Measurements from ENCODE around the gene SYNGAP1. TPM values are rescaled to one million over a fixed set of nuclear protein-coding genes. Genes with fewer than 3 reads are reported as not detected.
"Not testable (repeated sequence)": the region's sequence is repeated elsewhere in the genome, so short reads cannot be mapped to it uniquely, and the experiment has no call there.

The SYNGAP1 gene
- total RNA-seq, 2 experiments from 2014 or later = 26.4 to 29.3 TPM

- peak; percentile 66 for DNase-seq
- peak overlapping the region; percentile 88 for H3K4me3 Mint-ChIP-seq
- peaks cover 25% of the 10 kb centered on the region for H3K36me3 Mint-ChIP-seq
- H3K4me1 Mint-ChIP-seq = peaks cover 33% of the 10 kb centered on the region
- no peaks in the 10 kb centered on the region for H3K27me3 Mint-ChIP-seq
- H3K9me3 Mint-ChIP-seq = no peaks in the 10 kb centered on the region
- H3K27ac Mint-ChIP-seq = peak overlapping the region; percentile 96
Observed at GRCh38 chr6:33391922-33392594, 27.8 kb upstream of the SYNGAP1 start.

- peak overlapping the region; percentile 88 for H3K4me3 Mint-ChIP-seq
- no peak for DNase-seq
- H3K9me3 Mint-ChIP-seq = no peaks in the 10 kb centered on the region
- H3K27me3 Mint-ChIP-seq = no peaks in the 10 kb centered on the region
- peaks cover 29% of the 10 kb centered on the region for H3K36me3 Mint-ChIP-seq
- H3K27ac Mint-ChIP-seq = peak overlapping the region; percentile 96
- H3K4me1 Mint-ChIP-seq = peaks cover 33% of the 10 kb centered on the region
Observed at GRCh38 chr6:33392595-33392948, 27.3 kb upstream of the SYNGAP1 start.

- Mint-ChIP-seq H3K4me1 (peaks cover 33% of the 10 kb centered on the region), H3K27me3 (no peaks in the 10 kb centered on the region), H3K27ac (no peak overlapping the region), H3K9me3 (no peaks in the 10 kb centered on the region), H3K36me3 (peaks cover 33% of the 10 kb centered on the region), H3K4me3 (peak overlapping the region; percentile 88)
- DNase-seq = no peak
Observed at GRCh38 chr6:33392979-33393378, 26.9 kb upstream of the SYNGAP1 start.

- Mint-ChIP-seq H3K9me3 (no peaks in the 10 kb centered on the region), H3K4me1 (peaks cover 23% of the 10 kb centered on the region), H3K27me3 (no peaks in the 10 kb centered on the region), H3K36me3 (peaks cover 53% of the 10 kb centered on the region), H3K27ac (no peak overlapping the region), H3K4me3 (no peak overlapping the region)
- DNase-seq = no peak
Observed at GRCh38 chr6:33397541-33397940, 22.3 kb upstream of the SYNGAP1 start.

- H3K27me3 Mint-ChIP-seq, H3K27ac Mint-ChIP-seq: not testable (repeated sequence)
- peaks cover 50% of the 10 kb centered on the region for H3K36me3 Mint-ChIP-seq
Observed at GRCh38 chr6:33398601-33399000, 21.3 kb upstream of the SYNGAP1 start.

GRCh38 chr6:33399881-33400280 lies 20.0 kb upstream of the SYNGAP1 start:
- DNase-seq, H3K4me1 Mint-ChIP-seq, H3K9me3 Mint-ChIP-seq, H3K27me3 Mint-ChIP-seq, H3K4me3 Mint-ChIP-seq: not testable (repeated sequence)
- Mint-ChIP-seq H3K27ac (peak overlapping the region; percentile 29), H3K36me3 (peaks cover 52% of the 10 kb centered on the region)

More at GRCh38 chr6:33398601-33399000, 21.3 kb upstream of the SYNGAP1 start:
- DNase-seq, H3K9me3 Mint-ChIP-seq, H3K4me3 Mint-ChIP-seq: not testable (repeated sequence)
- peaks cover 18% of the 10 kb centered on the region for H3K4me1 Mint-ChIP-seq

- Mint-ChIP-seq H3K36me3 (peaks cover 51% of the 10 kb centered on the region), H3K9me3 (no peaks in the 10 kb centered on the region), H3K27ac (no peak overlapping the region), H3K4me1 (peaks cover 7% of the 10 kb centered on the region), H3K27me3 (no peaks in the 10 kb centered on the region), H3K4me3 (no peak overlapping the region)
- no peak for DNase-seq
Observed at GRCh38 chr6:33404884-33405283, 15.0 kb upstream of the SYNGAP1 start.

GRCh38 chr6:33405386-33405940 lies 14.4 kb upstream of the SYNGAP1 start:
- Mint-ChIP-seq H3K36me3 (peaks cover 46% of the 10 kb centered on the region), H3K27me3 (no peaks in the 10 kb centered on the region), H3K27ac (no peak overlapping the region), H3K4me1 (peaks cover 9% of the 10 kb centered on the region), H3K9me3 (no peaks in the 10 kb centered on the region), H3K4me3 (no peak overlapping the region)
- no peak for DNase-seq

GRCh38 chr6:33406126-33406525 lies 13.7 kb upstream of the SYNGAP1 start:
- Mint-ChIP-seq H3K4me3 (no peak overlapping the region), H3K36me3 (peaks cover 43% of the 10 kb centered on the region), H3K27me3 (no peaks in the 10 kb centered on the region), H3K4me1 (peaks cover 9% of the 10 kb centered on the region), H3K27ac (no peak overlapping the region), H3K9me3 (no peaks in the 10 kb centered on the region)
- DNase-seq = no peak

GRCh38 chr6:33407132-33407718 lies 12.6 kb upstream of the SYNGAP1 start:
- H3K9me3 Mint-ChIP-seq = no peaks in the 10 kb centered on the region

GRCh38 chr6:33410050-33410710 lies 9.7 kb upstream of the SYNGAP1 start:
- H3K36me3 Mint-ChIP-seq = peaks cover 30% of the 10 kb centered on the region
- H3K9me3 Mint-ChIP-seq = no peaks in the 10 kb centered on the region
- no peaks in the 10 kb centered on the region for H3K27me3 Mint-ChIP-seq
- H3K27ac Mint-ChIP-seq = peak overlapping the region; percentile 87
- DNase-seq = peak; percentile 99
- peaks cover 37% of the 10 kb centered on the region for H3K4me1 Mint-ChIP-seq
- H3K4me3 Mint-ChIP-seq = peak overlapping the region; percentile 79

More at GRCh38 chr6:33407132-33407718, 12.6 kb upstream of the SYNGAP1 start:
- H3K4me1 Mint-ChIP-seq = peaks cover 15% of the 10 kb centered on the region
- no peak overlapping the region for H3K27ac Mint-ChIP-seq
- peaks cover 44% of the 10 kb centered on the region for H3K36me3 Mint-ChIP-seq
- no peaks in the 10 kb centered on the region for H3K27me3 Mint-ChIP-seq
- no peak overlapping the region for H3K4me3 Mint-ChIP-seq
- no peak for DNase-seq

- DNase-seq = peak; percentile 80
- peak within 1 kb of the TSS; percentile 87 for H3K27ac Mint-ChIP-seq
- H3K4me1 Mint-ChIP-seq = peaks cover 45% of the 10 kb centered on the region
- H3K4me3 Mint-ChIP-seq = peak within 1 kb of the TSS; percentile 81
- H3K27me3 Mint-ChIP-seq = no peaks in the 10 kb centered on the region
- H3K9me3 Mint-ChIP-seq = no peaks in the 10 kb centered on the region
- H3K36me3 Mint-ChIP-seq = peaks cover 26% of the 10 kb centered on the region
Observed at GRCh38 chr6:33410711-33411631, 8.9 kb upstream of the SYNGAP1 start, which contains the start of gene PHF1. PHF1 (plus strand) TSS chr6:33411014; CDS start chr6:33412264, 1,250 bp downstream.

- Mint-ChIP-seq H3K36me3 (peaks cover 24% of the 10 kb centered on the region), H3K4me1 (peaks cover 50% of the 10 kb centered on the region), H3K9me3 (no peaks in the 10 kb centered on the region), H3K27ac (peak overlapping the region; percentile 76), H3K4me3 (peak overlapping the region; percentile 81), H3K27me3 (no peaks in the 10 kb centered on the region)
- DNase-seq = no peak
Observed at GRCh38 chr6:33411632-33412005, 8.2 kb upstream of the SYNGAP1 start.

GRCh38 chr6:33412140-33413009 lies 7.5 kb upstream of the SYNGAP1 start:
- Mint-ChIP-seq H3K4me3 (peak overlapping the region; percentile 65), H3K27ac (peak overlapping the region; percentile 50), H3K9me3 (no peaks in the 10 kb centered on the region), H3K4me1 (peaks cover 52% of the 10 kb centered on the region), H3K36me3 (peaks cover 22% of the 10 kb centered on the region), H3K27me3 (no peaks in the 10 kb centered on the region)
- DNase-seq = no peak
